Mesodermal cell (in vitro differentiated cells): ENCODE results near the gene CCDC88C.

ENCODE experiments used
- H3K27ac ChIP-seq: 2 replicates; pipeline ENCODE4 v1.7.0; 2013; ENCODE audit warnings: mild to moderate bottlenecking, low read depth, low read length, moderate library complexity; ENCODE audit not compliant: severe bottlenecking
- H3K36me3 ChIP-seq: 2 replicates; pipeline ENCODE4 v1.7.1; 2013; ENCODE audit warnings: mild to moderate bottlenecking, low read length, moderate library complexity; ENCODE audit not compliant: control insufficient read depth, insufficient read depth
- H3K4me1 ChIP-seq: one replicate; pipeline ENCODE4 v1.7.1; 2013; ENCODE audit warnings: mild to moderate bottlenecking, low read length; ENCODE audit not compliant: insufficient read depth, control insufficient read depth, poor library complexity, severe bottlenecking
- H3K4me3 ChIP-seq: 2 replicates; pipeline ENCODE4 v1.7.0; 2013; ENCODE audit warnings: low read length, control low read depth, mild to moderate bottlenecking; ENCODE audit not compliant: insufficient read depth, poor library complexity, severe bottlenecking; ENCODE audit errors: extremely low read depth
- H3K9me3 ChIP-seq: 2 replicates; pipeline ENCODE4 v1.7.1; 2013; ENCODE audit warnings: mild to moderate bottlenecking, low read length, moderate library complexity; ENCODE audit not compliant: control insufficient read depth
- WGBS, 2 experiments: methylation state at CpG; one replicate each; pipeline ENCODE4 v1.1.5; 2013; ENCODE audit warnings: missing lambda C conversion rate in 2 of 2; ENCODE audit not compliant: insufficient coverage in 2 of 2; 5-methylcytosine and 5-hydroxymethylcytosine counted together

CCDC88C gene

GRCh38 chr14:91303091-91303923 lies 114.3 kb downstream of the CCDC88C start:
- WGBS, 2 experiments = 61 to 76% methylated on average over 16 to 20 of the region's 23 CpGs
- no peaks in the 10 kb centered on the region for H3K9me3 ChIP-seq
- no peaks in the 10 kb centered on the region for H3K4me1 ChIP-seq
- H3K4me3 ChIP-seq = no peak overlapping the region
- H3K36me3 ChIP-seq = peaks cover 7% of the 10 kb centered on the region
- H3K27ac ChIP-seq = no peak overlapping the region

GRCh38 chr14:91302391-91302790 lies 115.2 kb downstream of the CCDC88C start:
- WGBS, 2 experiments = 100% methylated on average over 1 of the region's 3 CpGs
- no peaks in the 10 kb centered on the region for H3K4me1 ChIP-seq
- no peaks in the 10 kb centered on the region for H3K9me3 ChIP-seq
- H3K27ac ChIP-seq = no peak overlapping the region
- no peak overlapping the region for H3K4me3 ChIP-seq
- peaks cover 1% of the 10 kb centered on the region for H3K36me3 ChIP-seq

- no peak overlapping the region for H3K27ac ChIP-seq
- 93% methylated on average over 3 of the region's 4 CpGs; no CpG with 5 or more reads in 1 of the 2 experiments for WGBS, 2 experiments
- H3K4me3 ChIP-seq = no peak overlapping the region
- H3K4me1 ChIP-seq = no peaks in the 10 kb centered on the region
- no peaks in the 10 kb centered on the region for H3K9me3 ChIP-seq
- H3K36me3 ChIP-seq = no peaks in the 10 kb centered on the region
Measured at GRCh38 chr14:91300957-91301356, 116.7 kb downstream of the CCDC88C start.

- WGBS, 2 experiments = 92% methylated on average over 8 to 9 of the region's 10 CpGs
Measured at GRCh38 chr14:91300283-91300895, 117.2 kb downstream of the CCDC88C start.

GRCh38 chr14:91299121-91300115 lies 118.2 kb downstream of the CCDC88C start:
- no peak overlapping the region for H3K4me3 ChIP-seq
- no peak overlapping the region for H3K27ac ChIP-seq
- H3K9me3 ChIP-seq = no peaks in the 10 kb centered on the region
- H3K4me1 ChIP-seq = no peaks in the 10 kb centered on the region
- no peaks in the 10 kb centered on the region for H3K36me3 ChIP-seq
- 92 to 94% methylated on average over 28 to 31 of the region's 31 CpGs for WGBS, 2 experiments

More at GRCh38 chr14:91300283-91300895, 117.2 kb downstream of the CCDC88C start:
- H3K9me3 ChIP-seq = no peaks in the 10 kb centered on the region
- no peak overlapping the region for H3K27ac ChIP-seq
- H3K4me3 ChIP-seq = no peak overlapping the region
- H3K4me1 ChIP-seq = no peaks in the 10 kb centered on the region
- no peaks in the 10 kb centered on the region for H3K36me3 ChIP-seq

GRCh38 chr14:91298576-91298975 lies 119.0 kb downstream of the CCDC88C start:
- H3K4me1 ChIP-seq = no peaks in the 10 kb centered on the region
- no peaks in the 10 kb centered on the region for H3K9me3 ChIP-seq
- no peaks in the 10 kb centered on the region for H3K36me3 ChIP-seq
- no peak overlapping the region for H3K27ac ChIP-seq
- 93 to 97% methylated on average over 6 to 10 of the region's 11 CpGs for WGBS, 2 experiments
- no peak overlapping the region for H3K4me3 ChIP-seq

- H3K27ac ChIP-seq = no peak overlapping the region
- H3K9me3 ChIP-seq = no peaks in the 10 kb centered on the region
- H3K36me3 ChIP-seq = no peaks in the 10 kb centered on the region
- H3K4me1 ChIP-seq = no peaks in the 10 kb centered on the region
- 87 to 88% methylated on average over 15 to 16 of the region's 16 CpGs for WGBS, 2 experiments
- H3K4me3 ChIP-seq = no peak overlapping the region
Measured at GRCh38 chr14:91297081-91297711, 120.4 kb downstream of the CCDC88C start.

GRCh38 chr14:91295851-91296796 lies 121.5 kb downstream of the CCDC88C start:
- H3K9me3 ChIP-seq = no peaks in the 10 kb centered on the region
- H3K4me1 ChIP-seq = no peaks in the 10 kb centered on the region
- no peak overlapping the region for H3K27ac ChIP-seq
- no peak overlapping the region for H3K4me3 ChIP-seq
- H3K36me3 ChIP-seq = no peaks in the 10 kb centered on the region
- WGBS, 2 experiments = 94 to 99% methylated on average over 13 to 21 of the region's 23 CpGs

- no peak overlapping the region for H3K4me3 ChIP-seq
- H3K36me3 ChIP-seq = no peaks in the 10 kb centered on the region
- no peaks in the 10 kb centered on the region for H3K9me3 ChIP-seq
- H3K27ac ChIP-seq = no peak overlapping the region
- H3K4me1 ChIP-seq = no peaks in the 10 kb centered on the region
- 94 to 95% methylated on average over 16 to 17 of the region's 17 CpGs for WGBS, 2 experiments
Measured at GRCh38 chr14:91295276-91295845, 122.3 kb downstream of the CCDC88C start.
